ENCODE results near the gene OR5V1. TPM values are rescaled to one million over a fixed set of nuclear protein-coding genes. Genes with fewer than 3 reads are reported as not detected.

Gene OR5V1
- total and polyA plus RNA-seq, 8 donors = not detected

Other genes starting within 250 kb of the OR5V1 start
- gene OR2J2, start 198.0 kb downstream of the OR5V1 start, total RNA-seq = not detected
- gene OR2J2, start 198.0 kb downstream of the OR5V1 start, polyA plus RNA-seq = not detected
- not detected for gene OR14J1, start 67.2 kb downstream of the OR5V1 start, total RNA-seq
- not detected for gene OR14J1, start 67.2 kb downstream of the OR5V1 start, polyA plus RNA-seq
- not detected for gene OR12D3, start 6.4 kb upstream of the OR5V1 start, total RNA-seq
- not detected for gene OR12D3, start 6.4 kb upstream of the OR5V1 start, polyA plus RNA-seq
- gene OR12D2, start 26.8 kb upstream of the OR5V1 start, total RNA-seq = not detected
- gene OR12D2, start 26.8 kb upstream of the OR5V1 start, polyA plus RNA-seq = not detected
- not detected for gene OR12D1, start 46.1 kb upstream of the OR5V1 start, total RNA-seq
- gene OR12D1, start 46.1 kb upstream of the OR5V1 start, polyA plus RNA-seq = not detected
- not detected for gene OR10C1, start 70.4 kb upstream of the OR5V1 start, total RNA-seq
- gene OR10C1, start 70.4 kb upstream of the OR5V1 start, polyA plus RNA-seq = not detected
- gene OR11A1, start 88.2 kb upstream of the OR5V1 start, total RNA-seq = not detected
- not detected for gene OR11A1, start 88.2 kb upstream of the OR5V1 start, polyA plus RNA-seq
- gene OR2H1, start 88.3 kb upstream of the OR5V1 start, total RNA-seq = not detected
- not detected for gene OR2H1, start 88.3 kb upstream of the OR5V1 start, polyA plus RNA-seq
- not detected for gene MAS1L, start 119.1 kb upstream of the OR5V1 start, total RNA-seq
- gene MAS1L, start 119.1 kb upstream of the OR5V1 start, polyA plus RNA-seq = not detected
- 100 to 1,000 TPM in 2 of 6 donors, 1 to 10 TPM in 3, under 1 TPM in 1; 0.66 to 331 (median 6.3) TPM for gene UBD, start 190.9 kb upstream of the OR5V1 start, total RNA-seq
- 10 to 100 TPM in 1 of 2 donors, 1 to 10 TPM in 1; 4.4 to 32.2 TPM for gene UBD, start 190.9 kb upstream of the OR5V1 start, polyA plus RNA-seq
- gene OR2H2, start 216.3 kb upstream of the OR5V1 start, total RNA-seq = not detected
- not detected for gene OR2H2, start 216.3 kb upstream of the OR5V1 start, polyA plus RNA-seq

All from pancreas (tissue), 8 donors.